A673 (cell line): ENCODE results near the gene B4GALNT4. TPM values are rescaled to one million over a fixed set of nuclear protein-coding genes. Genes with fewer than 3 reads are reported as not detected.

Experiments used
- BruUV-seq: library from RNA; stranded (reverse); fragments of 400-500 nt; replicated peaks from 2 replicates; lab custom pipeline; 2021; lab: Mats Ljungman, UMichigan
- CTCF ChIA-PET: fragments of 300-600 bp; sonication (Branson Sonifier 250); formaldehyde crosslinking; loops from one replicate; lab custom pipeline; 2022; ENCODE audit warnings: antibody characterized with exemption; lab: Charles Lee
- POLR2A ChIA-PET: fragments of 300-600 bp; sonication (Branson Sonifier 250); formaldehyde crosslinking; loops from one replicate; lab custom pipeline; 2022; ENCODE audit warnings: antibody characterized with exemption; ENCODE audit not compliant: low non-redundant PET; lab: Charles Lee
- DNase-seq: peaks from one replicate; pipeline ENCODE4 v3.0.0-alpha.2; 2015; ENCODE audit warnings: low spot score
- H3K27ac ChIP-seq: fragments of 200-600 bp; sonication (generic); 2 replicates; pipeline ENCODE4 v1.5.1; 2016; ENCODE audit warnings: mixed run types, low read depth, mild to moderate bottlenecking, mixed read lengths, antibody characterized with exemption, low read length; ENCODE audit not compliant: poor library complexity, severe bottlenecking
- H3K27me3 ChIP-seq: fragments of 200-600 bp; sonication (generic); replicated peaks from 2 replicates; pipeline ENCODE4 v1.6.1; 2017; ENCODE audit warnings: mixed run types, low read depth, mild to moderate bottlenecking, mixed read lengths, antibody characterized with exemption, low read length; ENCODE audit not compliant: insufficient read depth, poor library complexity
- H3K36me3 ChIP-seq: fragments of 200-600 bp; sonication (generic); 2 replicates; pipeline ENCODE4 v1.6.1; 2016; ENCODE audit warnings: mixed run types, mild to moderate bottlenecking, mixed read lengths, antibody characterized with exemption, low read length; ENCODE audit not compliant: insufficient read depth, poor library complexity, severe bottlenecking
- H3K4me1 ChIP-seq: fragments of 200-600 bp; sonication (generic); 2 replicates; pipeline ENCODE4 v1.6.1; 2017; ENCODE audit warnings: mixed run types, mild to moderate bottlenecking, mixed read lengths, antibody characterized with exemption, low read length; ENCODE audit not compliant: insufficient read depth, poor library complexity, severe bottlenecking
- H3K4me3 ChIP-seq: fragments of 200-600 bp; sonication (generic); 2 replicates; pipeline ENCODE4 v1.5.1; 2016; ENCODE audit warnings: low read depth, mixed run types, mild to moderate bottlenecking, mixed read lengths, low read length; ENCODE audit not compliant: poor library complexity, severe bottlenecking
- H3K9me3 ChIP-seq: fragments of 200-600 bp; sonication (generic); 2 replicates; pipeline ENCODE4 v1.6.1; 2016; ENCODE audit warnings: mixed run types, low read depth, mild to moderate bottlenecking, mixed read lengths, antibody characterized with exemption, low read length; ENCODE audit not compliant: poor library complexity, severe bottlenecking
- EZH2 ChIP-seq: fragments of 200-600 bp; sonication (generic); IDR thresholded peaks from 2 replicates; pipeline ENCODE4 v1.6.1; 2017; ENCODE audit warnings: borderline replicate concordance, low read depth, mild to moderate bottlenecking, mixed read lengths, antibody characterized with exemption, low read length; ENCODE audit not compliant: poor library complexity, severe bottlenecking
- intact Hi-C: fragments of 100-400 bp; cut with micrococcal nuclease; formaldehyde crosslinking; loops from one replicate; pipeline ENCODE4 v1.10.0; 2022; ENCODE audit not compliant: unreplicated experiment
- total RNA-seq: library from RNA; stranded (reverse); gene quantifications from 2 replicates; pipeline ENCODE4 v1.2.3, GENCODE V29; 2021
- TF ChIP-seq, protein P1 (sequence below): fragments of 300-800, 200-600 bp; sonication (generic); conservative IDR thresholded peaks from 2 replicates; pipeline ENCODE4 v1.5.1; 2017; ENCODE audit warnings: low read depth, mild to moderate bottlenecking, antibody characterized with exemption, low read length, moderate library complexity, mixed read lengths

The B4GALNT4 gene
- total RNA-seq, 1 experiment from 2014 or later = 19.0 TPM

GRCh38 chr11:325796-326591 is 43.3 kb upstream of the B4GALNT4 start:
- CTCF ChIA-PET = no interaction called here
- no peak for DNase-seq
- TF ChIP-seq, protein P1, sequence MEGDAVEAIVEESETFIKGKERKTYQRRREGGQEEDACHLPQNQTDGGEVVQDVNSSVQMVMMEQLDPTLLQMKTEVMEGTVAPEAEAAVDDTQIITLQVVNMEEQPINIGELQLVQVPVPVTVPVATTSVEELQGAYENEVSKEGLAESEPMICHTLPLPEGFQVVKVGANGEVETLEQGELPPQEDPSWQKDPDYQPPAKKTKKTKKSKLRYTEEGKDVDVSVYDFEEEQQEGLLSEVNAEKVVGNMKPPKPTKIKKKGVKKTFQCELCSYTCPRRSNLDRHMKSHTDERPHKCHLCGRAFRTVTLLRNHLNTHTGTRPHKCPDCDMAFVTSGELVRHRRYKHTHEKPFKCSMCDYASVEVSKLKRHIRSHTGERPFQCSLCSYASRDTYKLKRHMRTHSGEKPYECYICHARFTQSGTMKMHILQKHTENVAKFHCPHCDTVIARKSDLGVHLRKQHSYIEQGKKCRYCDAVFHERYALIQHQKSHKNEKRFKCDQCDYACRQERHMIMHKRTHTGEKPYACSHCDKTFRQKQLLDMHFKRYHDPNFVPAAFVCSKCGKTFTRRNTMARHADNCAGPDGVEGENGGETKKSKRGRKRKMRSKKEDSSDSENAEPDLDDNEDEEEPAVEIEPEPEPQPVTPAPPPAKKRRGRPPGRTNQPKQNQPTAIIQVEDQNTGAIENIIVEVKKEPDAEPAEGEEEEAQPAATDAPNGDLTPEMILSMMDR = no peak
- no peak for TF ChIP-seq EZH2
- Histone ChIP-seq H3K36me3 (no peaks in the 10 kb centered on the region), H3K4me3 (no peak overlapping the region), H3K9me3 (no peaks in the 10 kb centered on the region), H3K27me3 (no peaks in the 10 kb centered on the region), H3K4me1 (peaks cover 5% of the 10 kb centered on the region), H3K27ac (peak overlapping the region; percentile 47)
- POLR2A ChIA-PET = no interaction called here
- no TSS peak for BruUV-seq
- intact Hi-C loops = loop anchor here (1.0 kb wide), 1 partner anchor 9 kb away; no protein-coding TSS in a partner anchor

DNA sequence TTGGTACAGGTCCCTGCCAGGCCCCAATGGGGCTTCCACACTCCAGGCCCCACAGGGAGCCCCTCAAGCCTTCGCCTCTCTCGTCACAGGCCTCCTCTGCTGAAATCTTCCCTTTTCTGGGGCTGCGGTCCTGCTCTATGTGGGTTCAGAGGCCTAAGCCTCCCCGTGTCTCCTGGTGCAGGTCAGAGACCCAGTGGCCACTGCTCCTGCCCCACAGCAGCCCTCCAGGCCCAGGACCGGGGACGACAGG is 42.8 kb upstream of the B4GALNT4 start:
- BruUV-seq = no TSS peak
- no peak for TF ChIP-seq EZH2
- TF ChIP-seq, protein P1 = no peak
- ChIA-PET CTCF (no interaction called here), POLR2A (no interaction called here)
- no peaks in the 10 kb centered on the region for H3K36me3 ChIP-seq
- no peak for DNase-seq
- H3K9me3 ChIP-seq = no peaks in the 10 kb centered on the region
- peaks cover 5% of the 10 kb centered on the region for H3K4me1 ChIP-seq
- H3K4me3 ChIP-seq = no peak overlapping the region
- intact Hi-C loops = loop anchor here (1.0 kb wide), 1 partner anchor 9 kb away; no protein-coding TSS in a partner anchor
- peak overlapping the region; percentile 47 for H3K27ac ChIP-seq
- no peaks in the 10 kb centered on the region for H3K27me3 ChIP-seq

DNA sequence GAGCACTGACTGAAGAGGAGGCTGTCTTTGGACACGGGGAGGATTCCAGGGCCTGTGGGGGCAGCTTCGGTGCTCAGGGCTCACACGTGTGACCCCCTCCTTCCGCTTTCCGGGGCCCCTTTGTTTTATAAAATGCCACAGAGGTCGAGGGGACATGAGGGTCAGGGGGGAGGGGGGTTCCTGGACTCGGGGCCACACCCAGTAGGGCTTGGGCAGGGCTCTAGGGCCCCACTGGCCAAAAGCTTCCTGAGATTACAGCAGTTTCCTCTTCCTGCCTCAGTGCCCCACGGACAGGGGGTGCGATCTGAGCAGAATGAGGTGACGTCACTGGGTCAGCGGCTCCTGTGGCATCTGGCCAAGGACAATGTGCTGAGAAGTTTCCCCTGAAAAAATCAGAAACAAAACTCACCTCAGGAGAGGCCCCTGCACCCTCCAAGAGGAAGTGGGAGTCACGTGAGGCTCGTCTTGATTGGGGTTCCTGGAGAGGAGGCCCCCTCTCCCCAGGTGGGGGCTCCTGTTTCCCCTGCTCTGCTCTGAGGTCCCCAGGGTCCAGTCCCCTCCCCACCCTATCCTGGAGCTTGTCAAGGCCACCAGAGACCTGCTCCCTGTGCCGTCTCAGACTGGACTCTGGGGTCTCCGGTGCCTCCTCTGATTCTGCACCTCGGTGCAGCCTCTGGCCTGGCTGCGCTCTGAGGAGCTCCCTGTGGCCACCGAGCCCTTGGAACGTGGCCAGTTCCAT is 42.3 kb upstream of the B4GALNT4 start:
- Histone ChIP-seq H3K27me3 (no peaks in the 10 kb centered on the region), H3K4me3 (no peak overlapping the region), H3K27ac (peak overlapping the region; percentile 47), H3K9me3 (no peaks in the 10 kb centered on the region), H3K36me3 (no peaks in the 10 kb centered on the region), H3K4me1 (peaks cover 5% of the 10 kb centered on the region)
- no peak for DNase-seq
- BruUV-seq = no TSS peak
- TF ChIP-seq, protein P1 = no peak
- no peak for TF ChIP-seq EZH2
- intact Hi-C loops = loop anchor here (1.0 kb wide), 1 partner anchor 10 kb away; no protein-coding TSS in a partner anchor
- CTCF ChIA-PET = no interaction called here
- POLR2A ChIA-PET = no interaction called here
